ENCODE data around the gene IER5L. TPM values are rescaled to one million over a fixed set of nuclear protein-coding genes. Genes with fewer than 3 reads are reported as not detected.
"Not testable (repeated sequence)": the region's sequence is repeated elsewhere in the genome, so short reads cannot be mapped to it uniquely, and the experiment has no call there.

The IER5L gene
- polyA plus RNA-seq, 4 donors = 9.7 to 20.7 (median 13.6) TPM

DNA sequence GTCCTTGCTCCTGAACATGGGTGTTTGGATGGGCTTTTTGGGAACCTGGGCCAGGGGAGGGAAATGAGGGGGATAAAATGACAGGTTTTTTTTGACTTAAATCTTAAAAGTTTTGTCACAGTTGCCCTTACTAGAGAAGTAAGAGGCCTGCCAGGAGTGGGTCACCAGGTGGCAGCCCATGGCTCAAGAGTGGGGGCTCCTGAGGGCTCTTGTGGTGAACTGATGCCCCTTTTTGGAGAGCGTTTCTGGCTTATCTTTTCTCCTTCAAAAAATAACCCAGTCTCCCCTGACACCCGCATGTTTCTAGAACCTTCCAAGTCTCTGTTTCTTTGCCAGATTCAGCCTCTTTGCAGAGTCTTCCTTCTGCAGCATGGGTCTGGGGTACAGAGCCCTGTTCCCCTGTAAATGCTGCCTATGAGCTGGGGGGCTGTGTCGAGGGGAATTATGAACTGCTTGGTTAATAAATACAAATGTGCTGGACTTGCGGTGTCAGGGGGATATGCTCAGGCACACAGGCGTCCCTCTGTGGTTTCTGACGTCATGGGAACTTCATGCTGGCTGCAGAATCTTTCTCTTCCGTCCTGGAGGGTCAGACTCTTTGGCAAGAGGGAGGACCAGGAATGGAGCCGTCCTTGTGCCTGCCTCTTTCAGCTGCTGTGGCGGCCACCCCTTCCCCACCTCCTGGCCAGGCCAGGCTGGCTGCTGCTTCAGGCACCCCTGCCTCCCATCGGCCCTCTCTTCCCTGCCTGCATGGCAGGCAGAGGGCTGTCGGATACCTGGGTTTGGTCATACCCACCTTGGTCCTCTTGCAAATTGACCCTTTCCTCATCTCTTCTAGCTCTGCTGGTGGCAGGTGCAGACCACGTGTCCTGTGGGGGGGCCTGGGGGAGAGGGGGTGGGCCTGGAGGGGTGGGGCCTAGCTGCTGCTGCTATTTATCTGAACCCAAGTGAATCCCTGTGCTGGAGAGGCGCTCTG is 36.7 kb downstream of the IER5L start:
- DNase-seq (ENCODE audit: low read depth in 4 of 4, low spot score in 2 of 4) = no peak

DNA sequence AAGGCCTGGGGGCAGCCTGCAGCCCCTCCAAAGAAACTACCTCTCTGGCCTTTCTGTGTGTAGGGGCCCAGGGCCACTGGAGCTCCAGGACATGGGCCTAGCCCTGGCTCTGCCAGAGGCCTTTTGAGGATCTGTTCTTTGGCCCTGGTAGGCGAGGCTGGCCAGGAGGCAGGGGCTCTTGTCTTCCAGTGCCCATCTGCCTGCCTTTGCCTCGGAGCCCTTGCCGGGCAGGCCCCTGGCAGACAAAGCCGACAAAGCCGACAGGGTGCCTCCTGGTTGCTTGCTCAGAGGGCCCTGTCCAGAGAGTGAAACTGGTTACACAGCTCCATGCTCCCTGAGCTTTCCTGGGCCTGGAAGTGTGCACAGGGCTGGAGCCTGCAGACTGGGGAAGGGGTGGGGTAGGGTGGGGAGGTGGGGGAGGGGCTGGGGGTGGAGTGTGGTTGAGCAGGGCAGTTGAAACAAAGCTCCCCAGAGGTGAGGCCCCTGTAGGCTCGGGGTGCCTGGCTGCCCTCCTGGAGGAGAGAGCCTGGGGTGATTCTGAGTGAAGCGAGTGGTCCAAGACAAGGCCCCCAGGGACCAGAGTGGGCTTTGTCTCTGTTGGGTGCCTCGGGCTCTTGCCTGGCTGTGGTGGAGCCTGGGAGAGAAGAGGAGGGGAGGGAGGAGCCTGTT is 37.5 kb downstream of the IER5L start:
- DNase-seq (ENCODE audit: low read depth in 4 of 4, low spot score in 2 of 4) = no peak

DNA sequence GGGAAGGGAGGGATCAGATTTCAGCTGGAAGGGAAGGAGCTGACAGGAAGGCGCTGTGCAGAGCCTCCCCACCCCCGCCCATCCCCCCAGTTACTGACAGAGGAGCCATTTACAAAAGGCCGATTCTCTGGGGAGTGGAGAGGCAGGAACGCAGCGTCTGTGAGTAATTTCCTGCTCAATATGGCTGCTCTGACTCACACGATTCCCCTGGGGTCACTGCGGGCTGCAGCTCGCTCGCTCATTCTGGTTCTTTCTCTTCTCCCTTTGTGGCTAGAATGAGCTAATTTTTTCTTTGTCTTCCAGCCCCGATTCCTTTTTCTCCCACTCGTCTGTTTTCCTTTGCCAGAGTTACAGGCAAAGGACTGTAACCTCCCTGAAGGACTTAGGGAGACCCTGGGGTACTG is 38.1 kb downstream of the IER5L start:
- DNase-seq (ENCODE audit: low read depth in 4 of 4, low spot score in 2 of 4) = peak in 3 of 4 donors; percentile 92 to 97 (median 96)

DNA sequence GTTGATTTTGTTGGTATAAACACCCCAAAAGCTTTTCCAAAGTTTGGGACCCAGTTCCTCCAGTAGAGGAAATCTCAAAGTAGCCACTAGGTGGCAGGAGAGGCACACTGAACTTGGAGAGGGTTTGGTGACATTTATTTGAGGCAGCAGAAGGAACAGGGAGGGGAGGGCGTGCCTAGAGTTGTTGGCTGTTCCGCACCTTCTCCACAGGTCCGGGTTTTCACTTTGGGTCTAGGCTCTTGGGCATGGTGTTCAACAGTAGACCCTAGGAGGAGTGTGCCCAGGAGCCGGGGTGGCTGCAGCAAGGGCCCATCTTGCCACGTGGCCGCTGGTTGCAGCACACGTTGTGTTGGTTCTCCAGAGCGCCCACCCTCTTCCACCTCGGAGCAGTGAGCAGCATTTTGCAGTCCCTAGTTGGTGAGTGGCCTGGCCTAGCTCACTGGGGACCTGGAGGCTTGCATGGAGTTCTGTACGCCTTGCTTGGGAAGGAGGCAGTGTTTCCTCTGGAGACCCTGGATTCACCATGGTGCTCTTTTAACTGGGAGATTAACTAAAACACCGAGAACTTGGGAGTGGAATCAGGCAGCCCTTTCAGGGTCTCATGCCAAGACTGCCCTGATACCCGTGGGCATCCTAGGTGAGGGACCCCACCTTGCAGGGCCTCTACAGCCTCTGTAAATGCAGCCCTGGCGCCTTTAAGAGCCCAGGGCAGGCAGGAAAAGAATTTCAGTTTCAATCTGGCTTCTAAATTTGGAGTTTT is 38.6 kb downstream of the IER5L start:
- DNase-seq (ENCODE audit: low read depth in 4 of 4, low spot score in 2 of 4) = peak; percentile 76 to 92 (median 84)

DNA sequence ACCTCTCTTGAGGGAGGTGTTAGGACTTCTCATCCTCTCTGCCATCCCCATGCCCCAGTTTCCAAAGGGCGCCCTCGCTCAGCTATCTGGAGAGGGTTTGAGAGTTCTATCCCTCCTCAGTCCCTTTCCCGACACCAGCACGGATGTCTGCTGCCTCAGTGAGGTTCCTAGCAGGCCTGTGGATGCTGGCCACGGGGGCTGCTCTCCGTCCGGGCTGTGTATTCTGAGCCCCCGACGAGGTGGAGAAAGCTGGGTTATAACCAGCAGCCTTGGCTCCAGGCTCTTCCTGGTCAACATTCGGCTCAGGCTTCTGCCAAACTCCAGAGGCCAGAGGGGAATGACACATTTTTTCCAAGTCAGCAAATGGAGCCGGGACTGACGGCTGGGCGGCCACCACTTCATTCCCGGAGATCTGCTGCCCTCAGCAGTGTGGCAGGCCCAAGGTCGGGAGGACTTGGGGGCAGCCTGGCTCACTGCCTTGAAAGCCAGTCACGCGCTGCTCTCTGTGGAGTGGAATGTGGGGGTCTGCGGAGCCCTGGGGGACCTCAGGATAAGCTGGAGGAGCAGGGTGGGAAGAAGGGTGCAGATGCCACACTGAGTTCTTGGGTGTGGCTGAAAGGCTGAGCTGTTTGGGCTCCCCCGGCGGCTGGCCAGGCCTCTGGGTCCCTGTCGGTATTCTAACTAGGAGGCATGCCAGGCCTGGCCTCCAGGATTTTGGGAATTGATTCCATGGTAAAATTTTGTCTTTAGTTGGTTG is 39.4 kb downstream of the IER5L start:
- no peak for DNase-seq (ENCODE audit: low read depth in 4 of 4, low spot score in 2 of 4)

DNA sequence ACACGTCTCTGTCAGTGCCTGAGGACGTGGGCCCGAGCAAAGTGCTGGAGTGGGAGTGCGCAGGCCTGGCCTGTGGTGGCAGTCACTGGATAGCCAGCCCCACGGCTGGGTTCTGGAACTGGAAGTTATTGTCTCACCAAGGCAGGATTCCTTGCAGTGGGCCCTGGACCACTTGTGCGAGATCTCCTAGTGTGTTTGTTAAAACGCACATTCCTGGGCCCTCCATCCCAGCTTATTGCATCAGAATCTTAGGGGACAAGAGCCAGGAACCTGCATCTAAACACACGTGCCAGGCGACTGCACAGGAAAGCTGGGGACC is 40.0 kb downstream of the IER5L start:
- no peak for DNase-seq (ENCODE audit: low read depth in 4 of 4, low spot score in 2 of 4)

DNA sequence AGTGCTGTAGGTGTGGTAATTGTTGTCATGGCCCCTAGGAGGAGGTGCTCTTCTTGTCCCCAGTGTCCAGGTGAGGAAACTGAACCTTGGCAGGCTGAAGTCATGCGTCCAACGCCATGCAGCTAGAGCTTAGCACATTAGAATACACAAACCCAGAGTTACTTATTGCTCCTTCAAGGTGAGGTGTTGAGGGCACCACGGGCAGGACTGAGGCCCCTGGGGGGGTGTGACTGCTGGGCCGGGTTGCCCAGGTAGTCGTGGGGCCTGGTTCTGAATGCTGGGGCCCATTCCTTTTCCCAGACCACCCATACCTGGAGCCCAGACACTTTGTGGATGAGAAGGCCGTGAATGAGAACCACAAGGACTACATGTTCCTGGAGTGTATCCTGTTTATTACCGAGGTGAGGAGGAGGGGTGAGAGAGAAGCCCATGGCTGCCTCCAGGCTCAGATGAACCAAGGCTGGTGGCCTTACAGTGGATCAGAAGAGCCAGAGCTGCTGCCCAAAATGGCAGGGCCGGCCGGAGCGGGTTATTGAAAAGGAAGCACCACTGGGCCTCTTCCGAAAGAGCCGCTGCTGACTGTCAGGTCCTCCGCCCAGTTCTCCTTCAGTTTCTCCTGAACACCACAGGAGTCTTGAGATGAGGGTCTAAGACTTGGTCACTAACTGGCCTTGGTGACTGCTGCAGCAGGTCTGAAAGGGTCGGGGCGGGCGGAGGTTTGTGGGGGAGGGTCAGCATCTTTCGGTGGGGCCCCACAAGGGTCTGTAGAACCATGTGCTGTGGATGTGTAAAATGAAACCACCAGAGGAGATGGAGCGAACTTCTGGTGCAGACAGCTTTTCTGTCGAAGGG is 40.5 kb downstream of the IER5L start:
- DNase-seq (ENCODE audit: low read depth in 4 of 4, low spot score in 2 of 4) = no peak

DNA sequence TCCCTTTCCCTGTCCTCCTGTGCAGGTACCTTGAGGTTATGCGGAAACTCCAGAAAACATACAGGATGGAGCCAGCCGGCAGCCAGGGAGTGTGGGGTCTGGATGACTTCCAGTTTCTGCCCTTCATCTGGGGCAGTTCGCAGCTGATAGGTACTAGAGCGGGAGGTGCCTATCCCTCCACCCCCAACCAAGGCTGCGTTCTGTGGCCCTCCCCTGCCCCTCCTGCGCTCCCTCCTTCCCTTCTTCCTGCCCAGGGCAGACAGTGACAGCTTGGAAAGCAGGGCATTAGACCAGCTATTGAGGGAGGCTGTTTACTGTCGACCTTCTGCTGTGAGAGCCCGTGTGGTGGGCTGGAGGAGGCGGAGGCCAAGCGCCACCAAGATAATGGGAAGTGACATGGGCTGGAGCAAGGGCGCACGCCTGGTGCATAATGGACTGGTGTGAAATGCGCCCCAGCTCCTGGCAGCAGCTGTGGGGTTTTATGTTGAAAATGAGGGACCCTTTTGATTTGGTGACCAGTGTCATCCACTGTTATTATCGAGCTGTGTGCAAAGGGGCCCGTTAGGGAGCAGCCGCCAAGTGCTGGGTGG is 41.5 kb downstream of the IER5L start:
- no peak for DNase-seq (ENCODE audit: low read depth in 4 of 4, low spot score in 2 of 4)

DNA sequence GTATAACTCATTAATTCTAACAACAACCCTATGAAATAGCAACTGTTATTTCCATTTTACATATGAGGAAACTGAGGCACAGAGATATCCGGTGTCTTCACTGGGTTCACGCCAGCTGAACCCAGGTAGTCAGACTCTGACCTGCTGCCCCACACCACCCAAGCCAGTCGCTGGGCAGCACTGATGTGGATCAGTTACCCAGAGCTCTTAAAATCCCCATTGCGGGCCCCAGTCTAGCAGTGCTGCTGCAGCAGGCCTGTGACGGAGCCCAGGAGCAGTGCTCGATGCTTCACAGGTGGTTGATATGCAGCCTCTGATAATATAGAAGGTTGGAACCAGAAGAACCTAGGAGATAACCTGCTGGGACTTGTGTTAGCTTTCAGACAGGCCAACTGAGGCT is 42.6 kb downstream of the IER5L start:
- no peak for DNase-seq (ENCODE audit: low read depth in 4 of 4, low spot score in 2 of 4)

DNA sequence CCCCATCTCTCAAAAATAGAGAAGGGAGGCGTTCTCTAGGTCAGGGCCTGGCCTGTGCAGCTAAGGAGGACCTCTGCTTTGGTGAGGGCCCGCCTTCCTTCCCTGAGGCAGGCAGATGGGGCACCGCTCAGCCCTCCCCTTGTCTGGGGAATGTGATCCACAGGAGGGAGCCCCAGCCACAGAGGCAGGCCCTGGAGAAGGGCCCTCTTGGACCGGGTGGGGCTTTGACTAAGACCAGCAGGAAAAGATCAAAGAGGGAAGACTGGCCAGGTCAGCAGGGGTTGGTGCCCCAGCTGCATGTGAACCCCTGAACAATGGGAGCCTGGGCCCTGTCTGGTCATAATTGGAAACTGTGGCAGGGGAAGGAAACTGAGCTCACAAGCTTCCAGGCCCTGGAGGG is 45.0 kb downstream of the IER5L start:
- no peak for DNase-seq (ENCODE audit: low read depth in 4 of 4, low spot score in 2 of 4)

DNA sequence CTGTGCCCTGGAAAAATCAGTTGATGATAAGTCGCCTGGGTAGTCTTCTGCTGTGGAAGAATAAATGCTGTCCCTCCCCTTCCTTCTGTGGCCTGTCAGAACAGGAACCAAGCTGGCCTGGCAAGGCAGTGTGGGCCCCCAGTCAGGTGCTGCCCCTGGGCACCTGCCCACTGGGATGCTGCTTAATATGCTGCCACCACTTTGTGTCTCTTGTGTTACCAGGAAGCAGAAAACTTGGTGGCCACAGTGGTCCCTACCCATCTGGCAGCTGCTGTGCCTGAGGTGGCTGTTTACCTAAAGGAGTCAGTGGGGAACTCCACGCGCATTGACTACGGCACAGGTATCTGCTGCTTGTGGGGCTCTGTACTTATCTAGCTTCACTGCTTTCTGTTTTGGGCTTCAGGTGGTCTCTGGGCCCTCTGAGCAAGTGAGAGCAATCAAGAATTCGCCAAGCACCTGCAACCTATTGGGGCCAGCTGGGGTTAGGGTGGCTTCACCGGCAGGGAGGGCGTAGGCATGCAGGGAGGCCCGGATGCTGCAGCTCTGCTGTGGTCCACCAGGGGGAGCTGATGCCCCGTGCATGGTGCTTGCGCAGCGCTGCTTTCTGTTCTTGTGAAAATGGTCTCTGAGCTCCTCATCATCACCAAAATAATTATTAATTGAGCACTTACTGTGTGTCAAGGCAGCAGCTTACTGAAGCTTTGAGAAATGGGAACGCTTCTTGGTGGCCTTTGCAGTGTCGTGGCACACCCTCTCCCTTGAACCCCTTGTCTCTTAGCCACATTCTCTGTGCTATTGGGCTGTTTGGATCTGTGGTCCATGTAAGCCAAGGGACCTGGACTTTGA is 46.5 kb downstream of the IER5L start:
- DNase-seq (ENCODE audit: low read depth in 4 of 4, low spot score in 2 of 4) = no peak

DNA sequence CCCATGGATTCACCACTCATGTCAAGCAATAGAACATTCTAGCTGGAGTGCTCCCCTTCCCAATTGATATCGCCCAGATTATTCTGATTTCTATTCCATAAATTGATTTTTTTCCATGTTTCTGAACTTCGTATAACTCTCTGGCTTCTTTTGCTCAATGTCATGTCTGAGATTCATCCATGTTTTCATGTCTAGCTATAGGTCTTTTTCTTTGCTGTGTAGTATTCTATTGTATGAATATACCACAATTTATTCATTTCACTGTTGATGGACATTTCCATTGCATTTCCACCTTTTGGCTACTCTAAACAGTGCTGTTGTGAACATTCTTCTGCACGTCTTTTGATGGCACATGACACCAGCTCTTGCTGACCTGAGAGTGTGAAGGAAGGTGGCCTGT is 47.3 kb downstream of the IER5L start:
- no peak for DNase-seq (ENCODE audit: low read depth in 4 of 4, low spot score in 2 of 4)

DNA sequence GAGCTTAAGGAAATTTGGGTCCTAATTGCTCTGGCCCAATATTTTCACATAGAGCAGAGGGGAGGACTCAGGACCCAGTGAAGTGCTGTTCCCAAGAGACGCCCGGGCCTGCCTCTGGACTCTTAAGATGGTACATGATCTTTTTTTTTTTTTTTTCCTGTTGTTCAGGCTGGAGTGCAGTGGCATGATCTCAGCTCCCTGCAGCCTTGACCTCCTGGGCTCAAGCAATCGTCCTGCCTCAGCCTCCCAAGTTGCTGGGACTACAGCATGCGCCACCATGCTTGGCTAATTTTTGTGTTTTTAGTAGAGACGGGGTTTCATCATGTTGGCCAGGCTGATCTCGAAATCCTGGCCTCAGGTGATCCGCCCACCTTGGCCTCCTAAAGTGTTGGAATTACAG is 47.8 kb downstream of the IER5L start:
- not testable (repeated sequence) for DNase-seq (ENCODE audit: low read depth in 4 of 4, low spot score in 2 of 4)

DNA sequence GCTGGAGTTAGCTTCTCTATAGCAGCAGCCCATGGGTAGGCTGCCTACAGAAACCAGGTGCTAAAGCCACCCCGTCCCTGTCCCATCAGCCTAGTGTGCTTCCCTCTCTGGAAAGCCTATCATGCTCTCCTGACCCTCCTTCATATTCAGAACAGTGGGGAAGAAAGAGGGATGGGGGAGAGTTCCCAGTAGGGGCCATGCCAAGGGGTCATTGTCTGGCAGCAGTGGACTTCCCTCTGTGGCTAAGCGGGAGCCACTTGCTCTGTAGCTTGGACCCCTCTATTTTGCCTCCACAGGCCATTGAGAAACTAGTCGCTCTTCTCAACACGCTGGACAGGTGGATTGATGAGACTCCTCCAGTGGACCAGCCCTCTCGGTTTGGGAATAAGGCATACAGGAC is 49.4 kb downstream of the IER5L start:
- no peak for DNase-seq (ENCODE audit: low read depth in 4 of 4, low spot score in 2 of 4)

DNA sequence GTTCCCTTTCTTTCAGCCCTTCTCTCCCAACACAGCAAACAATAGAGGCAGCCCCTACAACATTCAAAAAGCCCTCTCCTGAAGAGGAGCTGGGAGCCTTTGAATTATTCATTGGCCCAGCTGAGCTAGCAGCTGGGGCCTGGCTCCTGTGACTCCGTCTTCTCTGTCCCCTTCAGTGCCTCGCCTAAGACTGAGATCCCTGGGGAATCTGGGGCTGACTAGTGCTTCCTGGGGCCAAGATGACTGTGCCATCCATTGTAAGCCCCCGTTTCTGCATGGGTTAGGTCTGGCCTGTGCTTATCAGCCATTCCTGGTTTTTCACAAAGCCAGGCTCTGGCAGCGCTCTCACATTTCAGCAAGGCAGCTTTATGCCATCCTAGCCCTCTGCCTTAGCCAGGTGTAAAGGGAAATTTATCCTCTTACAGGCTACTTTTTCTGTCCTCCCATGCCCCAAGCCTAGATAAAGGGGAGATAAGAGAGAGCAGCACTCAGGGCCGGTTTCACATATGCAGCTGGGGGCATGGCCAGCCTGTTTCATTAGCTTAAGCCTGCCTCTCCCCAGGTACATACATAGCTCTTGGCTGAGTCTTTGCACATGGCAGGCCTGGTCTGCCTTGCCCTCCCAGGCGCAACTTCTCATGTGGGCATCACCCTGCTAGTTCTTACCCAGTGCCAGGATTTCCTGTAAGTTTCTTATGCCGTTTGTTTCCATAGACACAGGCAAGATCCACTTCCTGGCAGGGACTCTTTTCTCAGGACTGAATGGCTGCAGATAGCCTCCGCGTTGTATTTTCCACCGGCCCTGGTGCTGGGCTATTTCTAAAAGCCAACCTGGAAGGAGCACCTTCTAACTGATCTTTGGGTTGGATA is 51.1 kb downstream of the IER5L start:
- no peak for DNase-seq (ENCODE audit: low read depth in 4 of 4, low spot score in 2 of 4)
